CD1c-positive myeloid dendritic cell (primary cell): ENCODE measurements around the gene MYLK2.

Experiments used
- DNase-seq: peaks from one replicate; pipeline ENCODE4 v3.0.0-alpha.2; 2016; ENCODE audit errors: extremely low spot score

The MYLK2 gene

DNA sequence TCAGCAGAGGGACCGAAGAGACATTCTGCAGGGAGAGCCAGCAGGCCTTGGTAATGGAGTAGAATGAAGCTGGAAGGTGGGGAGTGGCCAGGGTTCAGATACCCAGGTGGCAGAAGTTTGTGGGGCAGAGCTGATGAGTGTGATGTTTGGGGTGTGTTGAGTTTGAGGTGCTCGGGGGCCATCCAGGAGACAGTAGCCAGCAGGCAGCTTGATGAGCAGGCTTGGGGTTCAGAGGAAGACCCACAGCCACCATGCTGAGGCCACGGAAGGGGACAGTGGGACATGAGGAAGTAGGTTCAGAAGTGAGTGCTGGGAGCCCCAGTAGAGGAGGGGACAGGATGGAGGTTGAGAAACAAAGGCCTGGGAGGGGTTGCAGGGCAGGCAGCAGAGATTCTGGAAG lies 37.4 kb downstream of the MYLK2 start:
- DNase-seq, result no peak

DNA sequence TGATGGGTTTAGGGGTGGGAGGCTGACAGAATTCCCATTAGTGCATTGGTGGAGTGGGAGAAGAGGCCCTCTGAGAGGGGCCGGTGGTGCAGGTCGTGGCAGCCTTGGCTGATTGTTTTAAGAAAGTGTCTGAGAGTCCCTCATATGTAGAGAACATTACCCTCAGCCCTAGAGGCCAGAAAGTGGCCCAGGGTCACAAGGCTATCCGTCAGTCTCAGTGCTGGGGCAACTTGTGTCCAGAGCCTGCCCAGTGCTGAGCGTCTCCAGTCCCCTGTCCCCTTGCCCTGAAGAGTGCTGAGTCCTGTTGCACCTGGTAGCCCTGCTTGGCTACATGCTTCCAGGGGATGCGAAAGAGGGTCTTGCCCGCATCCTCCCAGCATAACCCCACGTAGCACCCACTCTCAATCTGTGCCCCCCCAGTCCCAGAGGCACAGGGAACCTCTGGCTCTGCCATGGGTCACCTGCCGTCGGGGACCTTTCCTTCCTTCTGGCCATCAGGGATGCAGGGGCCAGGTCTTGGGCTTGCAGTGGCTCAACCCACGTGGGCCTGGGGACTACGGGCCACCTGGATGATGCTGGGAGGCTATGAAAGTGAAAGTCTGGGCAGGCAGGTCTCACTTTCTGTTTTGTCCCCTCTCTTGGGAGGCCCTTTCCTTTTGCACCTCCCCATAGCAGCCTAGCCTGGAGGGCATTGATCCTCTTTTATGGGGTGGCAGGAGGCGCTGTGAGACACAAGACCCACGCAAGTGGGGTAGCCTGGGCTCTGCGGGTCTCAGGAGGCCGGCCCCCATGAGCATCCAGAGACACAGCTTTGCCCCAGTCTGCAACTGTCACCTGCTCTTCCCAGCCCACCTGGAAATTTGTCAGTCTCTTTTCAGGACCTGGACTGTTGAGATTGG lies 39.0 kb downstream of the MYLK2 start:
- no peak for DNase-seq

DNA sequence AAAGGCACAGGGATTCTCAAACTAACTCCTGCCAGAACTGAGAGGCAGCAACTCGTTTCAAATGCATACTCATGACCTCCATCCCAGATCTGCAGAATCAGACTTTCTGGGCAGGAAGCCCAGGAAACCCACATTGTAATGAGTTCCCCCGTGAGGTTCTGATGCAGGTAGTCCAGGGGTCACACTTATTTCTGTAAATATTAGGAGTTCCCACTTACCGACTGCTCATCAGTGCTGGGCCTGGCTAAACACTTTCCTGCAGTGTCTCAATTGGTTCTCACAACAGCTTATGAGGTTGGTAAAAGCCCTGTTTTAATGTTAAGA lies 39.6 kb downstream of the MYLK2 start:
- no peak for DNase-seq

DNA sequence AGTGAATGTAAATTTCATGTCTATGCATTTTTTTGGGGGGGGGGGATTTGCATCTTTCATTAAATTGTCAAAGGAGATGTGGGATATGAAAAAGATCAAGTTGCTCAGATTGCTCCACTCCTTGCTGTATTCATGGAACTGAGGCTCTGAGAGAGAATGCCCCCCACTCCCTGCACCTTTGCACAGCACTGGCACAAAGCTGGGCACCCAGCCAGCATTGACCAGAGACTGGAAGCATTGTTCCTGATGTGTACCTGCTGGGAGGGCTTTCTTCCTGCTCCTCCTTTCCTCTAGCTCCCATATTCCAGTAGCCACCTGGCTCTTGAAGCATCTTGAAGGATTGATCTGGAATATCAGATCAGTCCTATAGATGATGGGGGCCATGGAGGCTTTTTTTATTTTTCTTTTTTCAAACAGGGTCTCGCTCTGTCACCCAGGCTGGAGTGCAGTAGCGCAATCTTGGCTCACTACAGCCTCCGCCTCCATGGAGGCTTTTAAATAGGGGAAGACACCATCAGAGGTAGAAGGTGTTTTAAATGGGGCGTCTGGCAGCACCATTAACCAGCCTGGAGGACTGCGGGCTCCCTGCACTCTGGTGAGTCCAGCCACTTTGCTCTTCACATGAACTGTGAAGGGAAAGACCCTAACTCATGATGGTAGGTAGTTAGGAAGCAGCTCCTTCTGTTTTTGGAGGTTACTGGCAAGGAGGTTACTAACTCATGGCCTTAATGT lies 40.3 kb downstream of the MYLK2 start:
- DNase-seq, result no peak

DNA sequence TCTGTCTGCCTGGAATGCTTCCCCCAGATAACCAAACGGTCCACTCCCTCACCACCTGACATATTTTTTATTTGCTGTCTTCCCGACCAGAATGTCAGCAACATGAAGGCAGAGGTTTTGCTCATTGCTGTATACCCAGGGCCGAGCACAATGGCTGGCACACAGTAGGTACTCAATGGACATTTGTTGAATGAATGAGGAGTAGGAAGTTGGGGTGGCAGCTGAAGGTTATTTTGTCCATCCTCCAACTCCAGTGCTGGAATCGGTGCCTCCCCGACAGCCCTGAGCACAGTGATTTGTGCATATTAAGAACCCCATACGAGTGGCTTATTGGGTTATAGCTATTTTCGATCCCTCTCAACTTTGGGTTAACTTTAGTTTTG lies 40.8 kb downstream of the MYLK2 start:
- no peak for DNase-seq

DNA sequence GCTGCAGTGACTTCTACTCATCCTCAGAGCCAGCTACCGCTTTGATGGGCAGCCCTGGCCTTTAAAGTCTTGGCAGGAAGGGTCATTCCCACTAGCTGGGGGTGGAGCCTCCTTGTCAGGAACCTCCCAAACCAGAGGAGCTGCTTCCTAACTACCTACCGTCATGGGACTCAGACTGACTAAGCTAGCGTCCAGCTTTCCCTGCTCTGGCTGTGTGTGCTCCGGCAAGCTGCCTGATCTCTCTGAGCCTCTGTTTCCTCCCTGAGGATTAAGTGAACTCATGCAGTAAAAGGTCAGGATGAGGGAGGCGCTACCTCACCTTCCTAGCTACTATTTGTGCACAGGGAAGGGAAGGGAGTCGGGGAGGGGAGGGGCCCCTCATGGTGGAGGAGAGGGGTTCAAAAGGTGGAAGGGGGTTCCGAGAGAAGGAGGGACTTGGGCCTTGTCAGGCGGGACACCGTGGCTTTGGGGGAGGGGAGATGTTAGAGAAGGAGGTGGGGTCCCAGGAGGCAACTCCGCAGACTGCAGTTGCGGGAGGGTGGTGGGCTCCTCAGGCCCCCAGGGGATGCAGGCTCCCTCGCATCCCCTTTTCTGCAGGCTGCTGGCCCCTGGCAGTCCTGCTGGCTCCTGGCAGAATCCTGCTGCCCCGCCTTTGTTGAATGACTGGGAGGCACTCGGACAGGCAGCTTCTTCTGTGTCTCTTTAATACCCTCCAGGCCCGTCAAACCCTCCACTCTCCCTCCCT lies 41.4 kb downstream of the MYLK2 start:
- DNase-seq, result no peak

DNA sequence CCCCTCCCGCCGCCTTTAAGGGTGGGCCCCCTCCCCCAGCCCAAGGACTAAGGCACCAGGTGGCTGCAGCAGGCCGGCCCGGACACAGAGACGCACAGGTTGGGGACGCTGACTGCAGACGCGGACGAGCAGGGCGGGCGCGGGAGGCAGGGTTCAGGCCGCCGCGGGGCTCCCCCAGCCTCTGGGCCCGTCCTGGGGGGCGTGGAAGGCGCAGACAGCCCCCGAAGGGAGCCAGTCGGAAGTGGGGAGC lies 41.9 kb downstream of the MYLK2 start:
- no peak for DNase-seq

DNA sequence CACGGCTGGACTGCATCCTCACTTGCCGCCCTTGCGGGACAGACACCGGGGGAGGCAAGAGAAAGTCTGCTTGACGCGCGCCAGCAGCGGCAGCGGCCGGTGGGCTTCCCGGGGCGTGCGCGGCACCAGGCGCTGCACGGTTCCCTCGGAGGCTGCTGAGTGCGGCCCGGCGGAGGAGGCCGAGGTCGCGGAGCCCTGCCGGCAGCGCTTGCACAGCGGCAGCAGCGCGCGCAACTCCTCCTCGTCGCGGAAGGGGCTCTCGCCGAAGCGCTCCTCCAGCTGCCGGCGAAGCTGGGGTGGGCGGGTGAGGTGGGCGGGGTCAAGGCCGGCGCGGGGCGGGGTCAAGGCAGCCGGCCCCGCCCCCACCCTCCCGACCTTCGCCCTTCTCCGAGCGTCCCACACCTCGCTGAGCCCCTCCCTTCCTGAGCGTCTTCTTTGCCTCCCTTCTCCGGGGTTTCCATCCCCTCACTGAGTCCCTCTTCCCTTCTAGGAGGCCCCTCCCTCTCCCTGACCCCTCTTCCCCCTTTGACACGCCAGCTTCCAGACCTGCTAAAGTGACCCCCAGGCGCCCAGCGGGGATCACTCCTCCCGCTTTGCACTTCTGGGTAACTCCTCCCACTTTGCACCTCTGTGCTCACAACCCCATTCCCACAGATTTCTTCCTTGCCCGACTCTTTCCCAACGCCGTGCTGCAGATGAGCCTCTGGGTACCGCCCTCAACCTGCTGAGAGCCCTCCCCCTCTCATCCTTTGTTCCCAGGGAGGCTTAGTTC lies 42.4 kb downstream of the MYLK2 start:
- DNase-seq, result peak; percentile 75

DNA sequence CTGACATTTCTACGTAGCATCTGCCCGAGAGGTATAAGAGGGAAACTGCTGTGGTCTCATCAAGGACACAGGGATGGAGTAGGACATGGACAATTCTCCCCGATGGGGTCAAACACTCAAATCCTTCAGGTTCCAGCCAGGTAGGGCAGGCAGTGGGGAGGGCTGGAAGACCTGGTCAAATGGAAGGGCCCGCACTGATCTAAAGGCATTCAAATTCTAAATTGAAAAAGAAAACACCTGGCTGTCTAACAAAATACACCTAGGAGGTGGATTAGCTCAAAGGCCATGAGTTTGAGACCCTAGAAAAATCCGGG lies 43.0 kb downstream of the MYLK2 start:
- DNase-seq, result no peak

DNA sequence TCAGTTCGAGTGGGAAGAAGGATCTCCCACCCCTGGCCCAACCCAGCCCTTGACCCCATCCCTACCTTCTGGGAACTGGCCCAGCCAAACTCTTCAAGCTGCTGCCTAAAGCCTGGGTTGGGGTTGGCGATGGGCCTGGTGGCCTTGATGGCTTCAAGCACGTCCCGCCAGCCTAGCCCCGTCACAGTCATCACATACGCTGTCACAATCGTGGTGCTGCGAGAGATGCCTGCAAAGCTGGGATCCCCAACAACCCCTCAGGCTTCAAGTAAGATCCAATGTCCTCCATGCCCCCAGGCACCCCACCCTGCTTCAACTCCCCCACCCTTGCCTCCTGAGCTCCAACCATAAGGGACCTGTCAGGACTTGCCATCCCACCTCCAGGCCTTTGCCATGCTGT lies 43.4 kb downstream of the MYLK2 start:
- DNase-seq, result no peak

DNA sequence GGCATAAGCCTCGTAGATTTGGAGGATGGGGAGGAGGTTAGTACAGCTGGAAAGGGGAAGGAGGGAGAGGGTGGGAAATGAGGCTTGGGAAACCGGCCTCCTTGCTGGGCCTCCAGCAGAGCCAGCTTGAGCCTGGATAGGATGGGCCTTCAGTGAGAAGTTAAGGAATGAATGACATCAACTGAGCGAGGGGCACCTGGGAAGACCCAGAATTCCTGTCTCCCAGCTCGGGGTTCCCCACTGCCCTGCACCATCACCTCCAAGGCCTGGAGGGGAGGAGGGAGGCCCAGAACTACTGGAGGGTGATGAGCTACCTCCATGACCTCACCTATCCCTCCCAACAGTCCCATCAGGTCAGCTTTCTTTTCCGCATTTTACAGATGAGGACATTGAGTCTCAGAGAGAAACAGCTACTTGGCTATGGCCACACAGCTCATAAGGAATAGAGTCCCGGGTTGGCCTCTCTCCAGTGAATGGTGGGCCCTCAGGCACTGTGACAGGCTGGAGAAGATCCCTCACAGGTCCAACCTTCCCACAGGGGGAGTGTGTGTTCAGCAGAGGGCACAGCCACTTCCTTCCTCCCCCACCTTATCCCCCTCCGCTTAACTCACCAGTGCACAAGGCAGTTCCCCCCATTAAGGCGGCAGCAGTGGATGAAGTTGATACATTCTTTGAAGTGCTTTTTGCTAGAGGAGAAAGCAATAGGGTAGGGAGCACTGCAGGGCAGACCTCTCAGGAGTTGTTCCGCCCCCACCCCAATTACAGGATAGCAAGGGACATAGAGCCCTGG lies 44.3 kb downstream of the MYLK2 start:
- DNase-seq, result no peak

DNA sequence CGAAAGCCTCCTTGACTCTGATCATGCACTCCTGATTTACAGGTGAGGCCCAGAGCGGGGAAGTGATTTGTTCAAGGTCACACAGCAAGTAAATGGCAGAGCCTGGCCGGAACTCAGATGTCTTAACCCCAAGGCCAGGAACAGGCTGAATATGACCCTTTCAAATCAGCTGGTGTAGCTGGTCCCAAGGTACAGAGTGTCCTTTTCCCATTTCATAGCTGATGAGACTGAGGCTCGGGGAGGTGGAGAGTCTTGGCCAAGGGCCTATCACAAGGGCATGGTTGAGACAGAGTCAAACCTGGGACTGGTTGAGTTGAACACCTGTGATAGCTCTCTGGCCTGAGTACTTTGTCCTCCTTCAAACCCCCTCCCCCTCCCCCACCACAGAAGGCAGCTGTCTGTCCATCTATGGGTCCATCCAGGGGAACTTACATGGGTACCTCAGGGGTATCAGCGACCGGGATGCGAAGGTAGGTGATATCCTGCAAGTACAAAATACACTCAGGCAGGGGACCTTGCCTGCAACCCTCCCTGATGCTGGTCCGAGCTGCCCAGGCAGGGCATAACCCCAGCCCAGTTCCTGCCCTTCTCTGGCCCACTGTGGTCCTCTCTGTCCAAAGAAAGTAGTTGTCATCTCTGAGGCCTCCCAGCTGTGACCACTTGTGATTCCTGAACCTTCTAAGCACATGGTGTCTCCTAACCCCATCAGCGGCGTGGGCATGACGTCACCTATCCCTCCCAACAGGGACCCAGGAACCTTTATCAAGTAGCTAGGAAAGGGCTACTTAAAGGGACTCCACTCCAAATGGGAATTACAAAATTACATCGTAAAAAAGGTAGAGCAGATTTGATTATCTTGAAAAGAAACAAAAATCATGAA lies 45.6 kb downstream of the MYLK2 start:
- DNase-seq, result no peak

DNA sequence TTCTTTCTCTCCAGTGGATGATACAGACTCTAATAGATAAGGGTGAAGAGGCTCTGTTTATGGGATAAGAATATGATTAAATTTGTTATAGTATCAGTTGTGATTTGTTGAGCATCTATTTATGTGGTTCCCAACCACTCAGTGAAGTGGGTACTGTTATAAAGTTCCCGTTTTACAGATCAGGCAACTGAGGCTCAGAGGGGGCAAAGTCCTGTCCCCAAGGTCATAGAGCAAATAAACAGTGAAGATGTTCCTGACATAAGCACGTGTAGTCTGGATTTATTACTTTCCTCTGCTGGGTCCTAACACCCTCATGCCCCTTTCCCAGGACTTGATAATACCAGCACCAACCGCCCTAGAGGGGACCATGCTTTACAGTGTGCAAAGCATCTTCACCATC lies 47.1 kb downstream of the MYLK2 start:
- no peak for DNase-seq

DNA sequence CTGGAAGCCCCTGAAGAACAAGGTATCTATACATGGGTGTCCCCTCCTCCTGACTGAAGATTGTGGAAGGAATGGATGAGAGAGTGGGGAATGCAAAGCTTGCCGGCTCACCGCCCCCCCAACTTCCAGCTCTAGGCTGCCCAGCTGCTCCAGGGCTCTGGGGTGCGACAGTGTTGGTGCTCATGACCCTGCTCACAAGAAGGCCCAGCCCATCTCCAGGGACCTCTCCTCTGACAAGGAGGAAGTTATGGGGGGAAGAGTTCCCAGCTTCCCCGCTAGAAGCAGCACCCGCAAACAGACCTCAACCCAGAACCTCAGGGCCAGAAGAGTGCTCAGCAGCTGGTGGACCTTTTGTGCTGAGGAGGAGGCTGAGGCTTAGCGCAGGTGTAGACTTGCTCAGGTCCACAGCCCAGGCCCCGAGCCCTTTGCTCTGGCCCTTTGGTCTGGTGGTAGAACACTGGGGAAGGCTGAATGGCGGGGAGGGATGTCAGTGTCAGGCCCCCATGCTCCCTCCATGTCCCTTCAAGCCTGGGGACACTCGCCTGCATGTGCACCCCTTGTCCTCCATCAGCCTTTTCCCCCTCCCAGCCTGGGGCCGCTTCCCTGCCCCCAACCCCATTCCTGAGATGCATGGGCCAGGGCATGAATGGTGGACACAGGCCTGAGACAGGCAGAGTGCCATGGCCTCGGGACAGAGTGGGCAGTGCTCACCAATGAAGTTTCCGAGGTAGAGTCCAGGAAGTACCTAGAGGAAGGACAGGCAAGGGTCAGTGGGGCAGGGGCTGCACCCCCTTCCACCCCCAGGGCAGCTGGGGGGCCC lies 49.9 kb downstream of the MYLK2 start:
- DNase-seq, result no peak

DNA sequence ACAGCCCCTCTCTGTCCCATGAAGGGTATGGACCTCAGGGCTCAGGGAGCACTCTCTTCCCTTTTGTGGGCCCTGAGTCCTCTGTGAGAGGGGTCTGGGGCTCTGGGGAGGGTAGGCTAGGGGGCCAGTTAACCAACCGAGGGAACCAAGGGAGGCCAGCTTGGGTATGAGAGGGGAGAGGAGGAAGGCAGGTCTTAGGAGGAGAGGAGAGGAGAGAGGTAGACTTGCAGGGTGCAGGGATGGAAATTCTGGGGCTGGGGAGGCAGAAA lies 50.5 kb downstream of the MYLK2 start:
- no peak for DNase-seq

DNA sequence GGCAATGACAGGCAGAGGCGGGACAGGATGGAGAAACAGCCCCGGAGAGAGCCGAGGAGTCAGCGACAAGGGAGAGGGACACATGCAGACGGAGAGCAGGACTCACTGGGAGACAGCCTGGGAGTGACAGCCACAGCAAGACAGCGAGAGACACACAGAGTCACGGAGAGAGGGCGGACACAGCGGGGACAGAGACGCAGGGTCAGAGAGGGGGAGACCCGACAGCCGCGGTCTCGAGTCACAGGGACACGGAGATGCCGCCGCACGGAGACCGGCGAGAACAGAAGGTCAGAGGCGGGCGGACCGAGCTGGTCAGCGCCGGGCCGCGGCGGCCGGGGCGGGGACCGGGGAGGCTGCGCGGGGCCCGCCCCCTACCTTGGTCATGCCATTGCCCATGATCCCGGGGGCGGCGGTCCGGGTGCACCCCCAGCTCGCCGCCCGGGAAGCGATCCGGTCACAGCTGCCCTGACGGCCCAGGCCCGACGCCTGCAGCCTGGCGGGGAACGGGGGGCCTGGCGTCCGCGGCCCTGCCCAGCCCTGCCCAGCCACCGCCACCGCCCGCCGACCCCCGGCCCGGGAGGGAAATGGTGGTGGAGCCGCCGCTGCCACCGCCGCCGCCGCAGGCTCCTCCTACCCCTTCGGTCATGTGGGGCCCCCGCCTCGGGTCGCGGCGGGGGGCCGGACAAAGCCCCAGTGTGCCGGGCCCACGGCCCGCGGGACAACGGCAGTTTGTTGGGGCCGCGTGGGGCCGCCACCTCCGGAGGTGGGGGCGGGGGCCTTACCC lies 51.0 kb downstream of the MYLK2 start, which contains the start of the genes DUSP15 and TTLL9:
Gene DUSP15, minus strand, starts transcription at position 586 of the 784 bp plus-strand sequence. Its CDS starts 190 bp downstream, at position 396.
Gene TTLL9, plus strand, starts transcription at position 693 of the 784 bp plus-strand sequence. CDS start 493 bp downstream, outside the sequence.
- DNase-seq, result peak; percentile 42

DNA sequence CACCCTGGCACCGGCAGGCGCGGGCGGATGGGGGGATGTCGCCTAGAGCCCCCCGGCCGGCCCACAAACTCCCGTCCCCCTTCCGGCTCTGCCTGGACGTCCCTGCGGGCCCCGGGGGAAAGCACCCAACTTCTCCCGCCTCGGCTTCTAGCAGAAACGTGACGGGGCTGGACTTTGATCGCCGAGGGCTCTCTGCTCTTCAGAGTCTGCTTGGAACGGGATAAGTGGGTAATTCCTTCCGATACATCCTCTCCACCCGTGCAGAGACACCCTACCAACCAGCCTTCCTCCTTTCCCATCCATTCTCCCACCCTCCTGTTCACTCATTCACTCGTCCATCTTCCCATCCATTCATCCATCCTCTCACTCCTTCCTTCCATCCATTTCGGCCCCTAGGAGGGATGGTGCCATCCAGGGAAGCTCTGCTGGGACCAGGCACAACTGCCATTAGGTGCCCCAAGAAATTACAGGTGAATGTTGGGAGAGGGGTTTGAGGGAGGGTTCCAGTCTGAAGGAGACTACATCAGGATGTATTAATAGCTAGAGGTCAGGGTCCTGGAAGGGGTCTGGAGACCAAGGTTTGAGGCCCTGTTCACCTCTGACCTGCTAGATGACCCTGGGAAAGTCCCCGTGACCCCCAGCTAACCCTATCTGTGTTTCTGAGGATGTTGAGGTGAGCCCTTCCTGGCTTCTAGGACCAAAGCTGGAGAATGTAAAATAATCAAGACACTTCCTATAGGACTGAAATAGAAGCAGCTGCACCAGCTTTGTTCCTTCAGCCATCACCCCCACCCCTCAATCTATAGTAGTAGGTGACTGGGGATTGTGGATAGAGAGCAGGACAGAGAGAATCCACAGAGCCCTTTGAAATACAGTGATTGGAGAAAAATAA lies 51.8 kb downstream of the MYLK2 start:
- DNase-seq, result no peak

DNA sequence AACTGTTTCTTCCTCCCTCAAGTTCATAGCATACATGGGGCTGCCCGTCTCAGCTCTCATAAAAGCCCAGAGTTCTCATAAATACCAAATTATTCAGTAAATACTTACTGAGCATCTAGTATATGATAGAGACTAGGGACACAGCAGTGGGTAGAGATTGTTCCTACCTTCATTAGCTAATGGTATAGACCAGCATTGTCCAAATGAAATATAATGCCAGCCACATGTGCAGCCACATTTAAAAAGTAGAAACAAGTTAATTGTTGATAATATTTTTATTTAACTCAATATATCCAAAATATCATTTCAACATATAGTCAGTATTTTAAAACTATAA lies 52.4 kb downstream of the MYLK2 start:
- no peak for DNase-seq
